GM19438 (cell line): Measurements from ENCODE around the gene SNX32.

Experiments
- ATAC-seq: cut with Tn5 transposase; IDR thresholded peaks from one replicate; pipeline ENCODE4 v1.9.1; 2021; ENCODE audit warnings: low read depth; ENCODE audit not compliant: unreplicated experiment

Gene SNX32

DNA sequence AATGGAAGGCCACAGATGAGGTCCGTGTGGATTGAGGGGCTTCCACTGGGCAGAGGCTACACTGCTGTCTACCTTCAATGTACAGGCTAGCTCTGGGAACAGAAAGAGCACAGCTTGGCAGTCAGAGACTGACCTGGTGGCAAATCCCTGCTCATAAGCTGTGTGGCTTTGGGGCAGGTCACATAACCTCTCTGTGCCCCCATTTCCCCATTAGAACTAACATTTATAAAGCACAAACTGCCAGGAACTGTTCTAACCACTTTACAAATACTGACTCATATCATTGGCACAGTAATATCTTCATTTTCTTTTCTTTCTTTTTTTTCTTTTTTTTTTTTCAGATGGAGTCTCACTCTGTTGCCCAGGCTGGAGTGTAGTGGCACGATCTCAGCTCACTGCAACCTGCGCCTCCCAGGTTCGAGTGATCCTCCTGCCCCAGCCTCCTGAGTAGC is 63.3 kb downstream of the SNX32 start:
- ATAC-seq = no peak

DNA sequence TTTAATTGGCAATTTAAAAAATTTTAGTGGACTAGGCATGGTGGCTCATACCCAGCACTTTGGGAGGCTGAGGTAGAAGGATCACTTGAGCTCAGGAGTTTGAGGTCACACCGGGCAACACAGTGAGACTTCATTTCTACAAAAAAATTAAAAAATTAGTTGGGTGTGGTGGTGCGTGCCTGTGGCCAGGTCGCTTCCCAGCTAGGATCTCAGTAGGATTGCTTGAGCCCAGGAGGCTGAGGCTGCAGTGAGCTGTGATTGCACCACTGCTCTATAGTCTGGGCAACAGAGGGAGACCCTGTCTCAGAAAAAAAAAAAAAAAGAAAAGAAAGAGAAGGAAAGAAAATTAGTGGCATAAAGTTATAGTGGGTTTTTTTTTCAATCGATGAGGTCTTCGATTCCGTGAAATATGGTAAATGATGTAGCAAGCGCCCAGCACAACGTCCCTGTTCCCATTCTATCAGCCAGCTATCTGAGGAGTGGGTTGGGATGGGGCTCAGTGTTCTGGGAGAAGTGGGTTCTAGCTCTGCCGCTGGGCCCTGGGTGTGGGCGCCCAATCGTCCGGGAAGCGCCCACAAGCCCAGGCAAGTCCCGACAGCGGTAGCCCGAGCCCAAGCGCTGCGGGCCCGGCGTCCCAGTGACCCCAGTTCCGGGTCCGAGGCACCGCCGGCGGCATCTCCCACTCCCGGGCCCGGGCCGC is 65.0 kb downstream of the SNX32 start:
- ATAC-seq = no peak

DNA sequence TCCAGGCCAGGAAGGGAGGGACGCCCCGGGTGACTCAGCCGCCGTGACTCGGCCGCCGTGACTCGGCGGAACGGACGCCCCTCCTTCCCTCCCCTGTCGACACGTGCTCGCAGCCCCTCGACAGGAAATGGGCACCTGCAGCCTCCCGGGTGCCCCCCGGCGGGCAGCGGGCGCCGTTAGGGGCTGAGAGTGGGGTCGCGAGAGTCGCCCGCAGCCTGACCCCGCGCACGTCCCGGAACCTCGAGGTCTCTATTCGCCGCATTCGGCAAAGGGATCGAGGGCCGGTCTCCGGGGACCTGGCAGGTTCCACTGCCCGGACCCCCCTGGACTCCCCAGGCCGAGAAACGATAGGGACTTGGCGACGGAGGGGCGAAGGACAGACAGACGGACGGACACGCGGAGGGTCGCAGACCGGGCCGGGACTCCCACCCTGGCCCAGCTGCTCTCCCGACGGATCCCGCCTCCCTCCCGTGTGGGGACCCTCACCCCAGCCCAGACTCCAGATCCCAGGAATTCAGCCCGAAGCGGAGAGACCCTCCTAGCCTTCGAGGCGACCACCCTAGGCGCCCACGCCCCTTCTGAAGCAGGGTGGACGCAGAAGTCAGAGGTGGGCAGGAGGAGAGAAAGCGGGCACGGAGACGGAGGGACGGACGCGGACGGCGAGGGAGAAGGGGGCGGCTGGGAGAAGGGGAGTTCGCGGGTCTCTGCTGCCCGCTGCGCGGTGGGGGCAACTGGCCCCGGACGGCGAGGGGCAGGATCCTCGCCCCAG is 65.8 kb downstream of the SNX32 start:
- ATAC-seq = no peak

DNA sequence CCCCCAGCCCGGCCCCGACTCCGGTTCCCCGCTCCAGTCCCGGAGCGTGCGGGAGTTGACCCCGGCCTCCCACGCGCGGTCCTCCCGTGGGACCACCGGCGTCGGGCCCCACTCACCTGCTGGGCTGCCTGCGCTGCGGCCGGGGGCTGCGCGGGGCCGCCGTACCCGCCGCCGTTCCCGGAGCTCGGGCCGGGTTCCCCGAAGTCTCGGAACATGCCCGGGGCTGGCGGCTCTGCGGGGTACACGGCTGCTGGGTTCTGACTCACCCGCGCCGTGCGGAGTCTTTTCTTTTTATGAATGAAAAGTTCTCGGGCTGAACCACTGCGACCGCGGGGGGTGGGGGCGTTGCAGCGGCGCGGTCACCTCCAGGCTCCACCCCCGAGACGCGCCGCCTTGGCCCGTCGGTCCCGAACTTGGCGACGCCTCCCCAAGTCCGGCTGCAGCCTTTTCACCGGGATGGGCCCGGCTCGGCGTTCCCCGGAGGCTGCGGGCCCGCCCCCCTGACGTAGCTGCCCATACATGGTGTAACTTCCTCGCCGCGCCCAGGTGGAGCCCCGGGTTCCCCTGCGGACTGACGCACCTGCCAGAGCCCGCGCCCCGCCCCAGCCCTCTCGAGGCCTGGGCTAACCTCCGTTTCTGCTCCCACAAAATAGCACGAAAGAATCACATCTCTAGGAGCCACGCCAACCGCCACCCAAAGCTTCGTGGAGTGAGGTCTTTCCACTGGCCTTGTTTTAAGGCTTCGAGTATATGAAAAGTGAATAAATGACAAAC is 66.5 kb downstream of the SNX32 start, which contains the start of gene FOSL1:
Gene FOSL1, minus strand, starts transcription at position 264 of the 774 bp plus-strand sequence. Its CDS starts 49 bp downstream, at position 215.
- ATAC-seq = peak; percentile 75

DNA sequence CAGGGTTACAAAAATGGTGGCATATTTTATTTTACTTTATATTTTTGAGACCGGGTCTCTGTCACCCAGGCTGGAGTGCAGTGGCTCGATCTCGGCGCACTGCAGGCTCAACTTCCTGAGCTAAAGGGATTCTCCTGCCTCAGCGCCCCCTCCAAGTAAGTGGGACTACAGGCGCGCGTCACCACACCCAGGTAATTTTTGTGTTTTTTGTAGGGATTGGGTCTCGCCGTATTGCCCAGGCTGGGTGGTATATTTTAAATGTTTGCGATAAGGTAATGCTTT is 67.1 kb downstream of the SNX32 start:
- ATAC-seq = no peak

DNA sequence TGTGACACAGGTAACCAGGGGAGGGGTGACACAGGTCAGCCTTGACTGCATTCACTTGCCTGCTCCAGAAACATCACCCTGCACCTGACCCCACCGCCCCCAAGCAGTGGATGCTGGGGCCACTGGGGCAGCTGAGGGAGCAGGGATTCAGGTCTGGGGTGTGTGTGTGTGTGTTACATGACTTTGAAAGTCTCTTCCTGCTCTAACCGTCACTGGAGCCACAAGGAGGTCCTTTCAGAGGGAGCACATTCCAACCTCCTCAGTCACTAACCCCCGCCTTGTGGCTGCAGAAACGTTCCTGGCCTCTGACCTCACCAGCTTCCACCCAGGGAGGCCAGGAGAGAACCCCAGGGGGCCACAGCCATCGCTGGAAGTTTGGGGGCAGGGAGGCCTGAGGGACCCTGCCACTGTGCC is 69.3 kb downstream of the SNX32 start:
- ATAC-seq = no peak
